ENCODE results near the gene PSTPIP1.

- TF ChIP-seq EZH2 (IDR thresholded peaks at IDR 0.05; ENCODE audit: low read length) (no peak), CTCF (optimal IDR thresholded peaks at IDR 0.05 in 1 of 3, IDR thresholded peaks at IDR 0.05 in 1 of 3, conservative IDR thresholded peaks at IDR 0.05 in 1 of 3; ENCODE audit: extremely low read depth in 1 of 3, insufficient read depth in 2 of 3, low read length in 3 of 3) (no peak)
These were observed 36.0 kb downstream of the PSTPIP1 start for GRCh38 chr15:77030928-77031375.
